ENCODE data around the gene RLN3. TPM values are rescaled to one million over a fixed set of nuclear protein-coding genes. Genes with fewer than 3 reads are reported as not detected.

RLN3 gene
- total and polyA plus RNA-seq, 4 donors, result not detected

DNA sequence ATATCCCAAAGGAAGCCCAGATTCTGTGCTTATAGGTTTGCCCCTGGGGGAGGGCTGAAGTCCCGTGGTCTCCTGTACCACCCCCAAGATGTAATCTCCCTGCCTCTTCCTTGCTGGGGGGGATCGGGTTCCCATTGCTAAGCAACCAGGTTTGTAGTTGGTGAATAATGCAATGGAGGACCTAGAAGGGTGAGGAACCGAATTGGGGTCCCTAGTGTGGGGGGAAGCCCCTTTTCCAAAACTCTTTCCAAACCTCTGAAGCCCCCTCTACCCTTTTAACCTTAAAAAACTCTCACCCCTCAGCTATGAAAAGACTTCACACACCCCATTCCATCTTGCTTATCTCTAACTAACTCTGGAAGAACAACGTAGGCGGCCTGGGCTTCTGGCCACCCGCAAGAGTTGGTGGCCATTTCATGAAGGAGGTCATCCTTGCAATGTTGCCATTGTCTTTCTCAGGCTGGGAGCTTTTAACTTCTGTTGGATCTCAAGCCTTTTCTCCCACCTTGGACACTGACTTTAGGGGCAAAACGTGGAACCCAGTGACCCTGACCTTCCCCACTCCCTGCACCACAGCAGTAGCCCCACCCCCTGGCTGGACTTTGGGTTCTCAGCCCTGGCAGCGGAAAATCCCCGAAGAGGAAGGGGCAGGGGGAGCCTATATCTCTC lies 33.3 kb downstream of the RLN3 start:
- Histone ChIP-seq H3K27ac (ENCODE audit: low read depth in 1 of 2, low read length in 2 of 2) (peak overlapping the region; percentile 84 to 89), H3K27me3 (ENCODE audit: control insufficient read depth in 4 of 4, insufficient read depth in 4 of 4, low read length in 3 of 4) (peaks cover 0 to 3% (median 0%) of the 10 kb centered on the region in 4 donors), H3K4me3 (ENCODE audit: low read depth in 1 of 3, low read length in 3 of 3) (peak overlapping the region; percentile 53 to 79 (median 60)), H3K36me3 (ENCODE audit: control insufficient read depth in 4 of 4, insufficient read depth in 3 of 4, low read depth in 1 of 4, low read length in 3 of 4) (peaks cover 0 to 7% (median 4%) of the 10 kb centered on the region in 4 donors), H3K4me1 (ENCODE audit: control insufficient read depth in 4 of 4, insufficient read depth in 4 of 4, low read length in 3 of 4) (peaks cover 1 to 41% (median 24%) of the 10 kb centered on the region in 4 donors), H3K9me3 (ENCODE audit: control insufficient read depth in 4 of 4, low read length in 3 of 4) (no peaks in the 10 kb centered on the region), H3K9ac (ENCODE audit: low read depth in 1 of 2, low read length in 2 of 2) (peak overlapping the region in 1 of 2 donors; percentile 65)
- 20% methylated on average over 9 of the region's 9 CpGs for WGBS
- TF ChIP-seq SP1 (IDR thresholded peaks at IDR 0.05) (peak; percentile 70), RAD21 (IDR thresholded peaks at IDR 0.05) (no peak), JUND (IDR thresholded peaks at IDR 0.05) (peak in 1 of 2 donors; percentile 40), GABPA (IDR thresholded peaks at IDR 0.05 in 1 of 2, conservative IDR thresholded peaks at IDR 0.05 in 1 of 2) (no peak), TAF1 (conservative IDR thresholded peaks at IDR 0.05) (no peak), FOXA1 (IDR thresholded peaks at IDR 0.05) (no peak), YY1 (IDR thresholded peaks at IDR 0.05) (peak; percentile 45), NR2F2 (IDR thresholded peaks at IDR 0.05) (peak; percentile 59), HNF4G (IDR thresholded peaks at IDR 0.05) (peak; percentile 96), RXRA (IDR thresholded peaks at IDR 0.05) (peak; percentile 83 to 84), EGR1 (IDR thresholded peaks at IDR 0.05; ENCODE audit: low read depth in 2 of 2) (peak in 1 of 2 donors; percentile 22), FOXA2 (IDR thresholded peaks at IDR 0.05) (no peak), HNF4A (conservative IDR thresholded peaks at IDR 0.05) (peak; percentile 95 to 97)
- TF ChIP-seq, protein P1, sequence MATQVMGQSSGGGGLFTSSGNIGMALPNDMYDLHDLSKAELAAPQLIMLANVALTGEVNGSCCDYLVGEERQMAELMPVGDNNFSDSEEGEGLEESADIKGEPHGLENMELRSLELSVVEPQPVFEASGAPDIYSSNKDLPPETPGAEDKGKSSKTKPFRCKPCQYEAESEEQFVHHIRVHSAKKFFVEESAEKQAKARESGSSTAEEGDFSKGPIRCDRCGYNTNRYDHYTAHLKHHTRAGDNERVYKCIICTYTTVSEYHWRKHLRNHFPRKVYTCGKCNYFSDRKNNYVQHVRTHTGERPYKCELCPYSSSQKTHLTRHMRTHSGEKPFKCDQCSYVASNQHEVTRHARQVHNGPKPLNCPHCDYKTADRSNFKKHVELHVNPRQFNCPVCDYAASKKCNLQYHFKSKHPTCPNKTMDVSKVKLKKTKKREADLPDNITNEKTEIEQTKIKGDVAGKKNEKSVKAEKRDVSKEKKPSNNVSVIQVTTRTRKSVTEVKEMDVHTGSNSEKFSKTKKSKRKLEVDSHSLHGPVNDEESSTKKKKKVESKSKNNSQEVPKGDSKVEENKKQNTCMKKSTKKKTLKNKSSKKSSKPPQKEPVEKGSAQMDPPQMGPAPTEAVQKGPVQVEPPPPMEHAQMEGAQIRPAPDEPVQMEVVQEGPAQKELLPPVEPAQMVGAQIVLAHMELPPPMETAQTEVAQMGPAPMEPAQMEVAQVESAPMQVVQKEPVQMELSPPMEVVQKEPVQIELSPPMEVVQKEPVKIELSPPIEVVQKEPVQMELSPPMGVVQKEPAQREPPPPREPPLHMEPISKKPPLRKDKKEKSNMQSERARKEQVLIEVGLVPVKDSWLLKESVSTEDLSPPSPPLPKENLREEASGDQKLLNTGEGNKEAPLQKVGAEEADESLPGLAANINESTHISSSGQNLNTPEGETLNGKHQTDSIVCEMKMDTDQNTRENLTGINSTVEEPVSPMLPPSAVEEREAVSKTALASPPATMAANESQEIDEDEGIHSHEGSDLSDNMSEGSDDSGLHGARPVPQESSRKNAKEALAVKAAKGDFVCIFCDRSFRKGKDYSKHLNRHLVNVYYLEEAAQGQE (IDR thresholded peaks at IDR 0.05), result peak; percentile 56
- TF ChIP-seq, protein P2, sequence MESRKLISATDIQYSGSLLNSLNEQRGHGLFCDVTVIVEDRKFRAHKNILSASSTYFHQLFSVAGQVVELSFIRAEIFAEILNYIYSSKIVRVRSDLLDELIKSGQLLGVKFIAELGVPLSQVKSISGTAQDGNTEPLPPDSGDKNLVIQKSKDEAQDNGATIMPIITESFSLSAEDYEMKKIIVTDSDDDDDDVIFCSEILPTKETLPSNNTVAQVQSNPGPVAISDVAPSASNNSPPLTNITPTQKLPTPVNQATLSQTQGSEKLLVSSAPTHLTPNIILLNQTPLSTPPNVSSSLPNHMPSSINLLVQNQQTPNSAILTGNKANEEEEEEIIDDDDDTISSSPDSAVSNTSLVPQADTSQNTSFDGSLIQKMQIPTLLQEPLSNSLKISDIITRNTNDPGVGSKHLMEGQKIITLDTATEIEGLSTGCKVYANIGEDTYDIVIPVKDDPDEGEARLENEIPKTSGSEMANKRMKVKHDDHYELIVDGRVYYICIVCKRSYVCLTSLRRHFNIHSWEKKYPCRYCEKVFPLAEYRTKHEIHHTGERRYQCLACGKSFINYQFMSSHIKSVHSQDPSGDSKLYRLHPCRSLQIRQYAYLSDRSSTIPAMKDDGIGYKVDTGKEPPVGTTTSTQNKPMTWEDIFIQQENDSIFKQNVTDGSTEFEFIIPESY (IDR thresholded peaks at IDR 0.05), result no peak
- TF ChIP-seq, protein P3, sequence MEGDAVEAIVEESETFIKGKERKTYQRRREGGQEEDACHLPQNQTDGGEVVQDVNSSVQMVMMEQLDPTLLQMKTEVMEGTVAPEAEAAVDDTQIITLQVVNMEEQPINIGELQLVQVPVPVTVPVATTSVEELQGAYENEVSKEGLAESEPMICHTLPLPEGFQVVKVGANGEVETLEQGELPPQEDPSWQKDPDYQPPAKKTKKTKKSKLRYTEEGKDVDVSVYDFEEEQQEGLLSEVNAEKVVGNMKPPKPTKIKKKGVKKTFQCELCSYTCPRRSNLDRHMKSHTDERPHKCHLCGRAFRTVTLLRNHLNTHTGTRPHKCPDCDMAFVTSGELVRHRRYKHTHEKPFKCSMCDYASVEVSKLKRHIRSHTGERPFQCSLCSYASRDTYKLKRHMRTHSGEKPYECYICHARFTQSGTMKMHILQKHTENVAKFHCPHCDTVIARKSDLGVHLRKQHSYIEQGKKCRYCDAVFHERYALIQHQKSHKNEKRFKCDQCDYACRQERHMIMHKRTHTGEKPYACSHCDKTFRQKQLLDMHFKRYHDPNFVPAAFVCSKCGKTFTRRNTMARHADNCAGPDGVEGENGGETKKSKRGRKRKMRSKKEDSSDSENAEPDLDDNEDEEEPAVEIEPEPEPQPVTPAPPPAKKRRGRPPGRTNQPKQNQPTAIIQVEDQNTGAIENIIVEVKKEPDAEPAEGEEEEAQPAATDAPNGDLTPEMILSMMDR (IDR thresholded peaks at IDR 0.05; ENCODE audit: low read depth, low read length, missing input control), result no peak
- TF ChIP-seq, protein P4, sequence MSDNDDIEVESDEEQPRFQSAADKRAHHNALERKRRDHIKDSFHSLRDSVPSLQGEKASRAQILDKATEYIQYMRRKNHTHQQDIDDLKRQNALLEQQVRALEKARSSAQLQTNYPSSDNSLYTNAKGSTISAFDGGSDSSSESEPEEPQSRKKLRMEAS (IDR thresholded peaks at IDR 0.05), result peak; percentile 69
- TF ChIP-seq, protein P5, sequence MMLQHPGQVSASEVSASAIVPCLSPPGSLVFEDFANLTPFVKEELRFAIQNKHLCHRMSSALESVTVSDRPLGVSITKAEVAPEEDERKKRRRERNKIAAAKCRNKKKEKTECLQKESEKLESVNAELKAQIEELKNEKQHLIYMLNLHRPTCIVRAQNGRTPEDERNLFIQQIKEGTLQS (IDR thresholded peaks at IDR 0.05), result no peak
- no peak for DNase-seq (ENCODE audit: low spot score)

All from liver (tissue), 9 donors.